Measurements from ENCODE around the gene SBNO2. TPM values are rescaled to one million over a fixed set of nuclear protein-coding genes. Genes with fewer than 3 reads are reported as not detected.

The SBNO2 gene
- total RNA-seq, 1 experiment from 2014 or later: 51.8 TPM

GRCh38 chr19:1090731-1091543, 83.1 kb downstream of the SBNO2 start:
- no peaks in the 10 kb centered on the region for H3K27me3 ChIP-seq (replicated peaks; ENCODE audit: insufficient read depth, low read depth, low read length, poor library complexity)
- H3K4me3 ChIP-seq (ENCODE audit: low read depth, low read length, poor library complexity, severe bottlenecking): no peak overlapping the region
- ChIA-PET POLR2A (ENCODE audit: low non-redundant PET) (interaction anchor here (0.5 kb wide), 1 partner anchor 12 kb away, joined by 4 read pairs; no protein-coding TSS in a partner anchor), CTCF (no interaction called here)
- H3K4me1 ChIP-seq (ENCODE audit: insufficient read depth, low read length, poor library complexity, severe bottlenecking): peaks cover 13% of the 10 kb centered on the region
- no peak for TF ChIP-seq EZH2 (IDR thresholded peaks at IDR 0.05; ENCODE audit: borderline replicate concordance, low read depth, low read length, poor library complexity, severe bottlenecking)
- no peak for TF ChIP-seq CTCF (conservative IDR thresholded peaks at IDR 0.05; ENCODE audit: low read depth, low read length)
- BruUV-seq (replicated peaks): no TSS peak
- intact Hi-C loops (cut with micrococcal nuclease; ENCODE audit: unreplicated experiment): no loop called here
- peaks cover 52% of the 10 kb centered on the region for H3K36me3 ChIP-seq (ENCODE audit: insufficient read depth, low read length, poor library complexity, severe bottlenecking)
- H3K9me3 ChIP-seq (ENCODE audit: low read depth, low read length, poor library complexity, severe bottlenecking): no peaks in the 10 kb centered on the region
- DNase-seq (ENCODE audit: low spot score): no peak
- no peak overlapping the region for H3K27ac ChIP-seq (ENCODE audit: low read depth, low read length, poor library complexity, severe bottlenecking)

- Histone ChIP-seq H3K27ac (ENCODE audit: low read depth, low read length, poor library complexity, severe bottlenecking) (no peak overlapping the region), H3K36me3 (ENCODE audit: insufficient read depth, low read length, poor library complexity, severe bottlenecking) (peaks cover 52% of the 10 kb centered on the region), H3K4me3 (ENCODE audit: low read depth, low read length, poor library complexity, severe bottlenecking) (no peak overlapping the region), H3K9me3 (ENCODE audit: low read depth, low read length, poor library complexity, severe bottlenecking) (no peaks in the 10 kb centered on the region), H3K4me1 (ENCODE audit: insufficient read depth, low read length, poor library complexity, severe bottlenecking) (peaks cover 13% of the 10 kb centered on the region), H3K27me3 (replicated peaks; ENCODE audit: insufficient read depth, low read depth, low read length, poor library complexity) (no peaks in the 10 kb centered on the region)
- POLR2A ChIA-PET (ENCODE audit: low non-redundant PET): no interaction called here
- CTCF ChIA-PET: interaction anchor here (0.7 kb wide), 1 partner anchor 352 kb away, joined by 3 read pairs; no protein-coding TSS in a partner anchor
- TF ChIP-seq CTCF (conservative IDR thresholded peaks at IDR 0.05; ENCODE audit: low read depth, low read length) (no peak), EZH2 (IDR thresholded peaks at IDR 0.05; ENCODE audit: borderline replicate concordance, low read depth, low read length, poor library complexity, severe bottlenecking) (no peak)
- no peak for DNase-seq (ENCODE audit: low spot score)
- intact Hi-C loops (cut with micrococcal nuclease; ENCODE audit: unreplicated experiment): no loop called here
- no TSS peak for BruUV-seq (replicated peaks)
Observed at GRCh38 chr19:1089891-1090290, 84.2 kb downstream of the SBNO2 start.

- H3K4me3 ChIP-seq (ENCODE audit: low read depth, low read length, poor library complexity, severe bottlenecking): no peak overlapping the region
- H3K9me3 ChIP-seq (ENCODE audit: low read depth, low read length, poor library complexity, severe bottlenecking): no peaks in the 10 kb centered on the region
- intact Hi-C loops (cut with micrococcal nuclease; ENCODE audit: unreplicated experiment): no loop called here
- H3K27ac ChIP-seq (ENCODE audit: low read depth, low read length, poor library complexity, severe bottlenecking): no peak overlapping the region
- BruUV-seq (replicated peaks): no TSS peak
- no peak for DNase-seq (ENCODE audit: low spot score)
- H3K27me3 ChIP-seq (replicated peaks; ENCODE audit: insufficient read depth, low read depth, low read length, poor library complexity): no peaks in the 10 kb centered on the region
- ChIA-PET CTCF (interaction anchor here (0.7 kb wide), 1 partner anchor 352 kb away, joined by 3 read pairs; no protein-coding TSS in a partner anchor), POLR2A (ENCODE audit: low non-redundant PET) (no interaction called here)
- no peak for TF ChIP-seq EZH2 (IDR thresholded peaks at IDR 0.05; ENCODE audit: borderline replicate concordance, low read depth, low read length, poor library complexity, severe bottlenecking)
- no peak for TF ChIP-seq CTCF (conservative IDR thresholded peaks at IDR 0.05; ENCODE audit: low read depth, low read length)
- peaks cover 52% of the 10 kb centered on the region for H3K36me3 ChIP-seq (ENCODE audit: insufficient read depth, low read length, poor library complexity, severe bottlenecking)
- H3K4me1 ChIP-seq (ENCODE audit: insufficient read depth, low read length, poor library complexity, severe bottlenecking): peaks cover 10% of the 10 kb centered on the region
Observed at GRCh38 chr19:1089126-1089771, 84.8 kb downstream of the SBNO2 start.
